Measurements from ENCODE around the gene CENPB. TPM values are rescaled to one million over a fixed set of nuclear protein-coding genes. Genes with fewer than 3 reads are reported as not detected.

Gene CENPB
- total RNA-seq, 1 experiment from 2014 or later = 205 TPM

Other genes with a start within 250 kb of the CENPB start
- not detected in 2 replicates for gene GFRA4, start 123.3 kb downstream of the CENPB start, total RNA-seq (2014; rRNA removed; shearing (Covaris generic))
- gene ADAM33, start 104.7 kb downstream of the CENPB start, total RNA-seq (2014; rRNA removed; shearing (Covaris generic)) = not detected in 2 replicates
- gene SIGLEC1, start 74.1 kb downstream of the CENPB start, total RNA-seq (2014; rRNA removed; shearing (Covaris generic)) = not detected in 2 replicates
- gene HSPA12B, start 54.1 kb downstream of the CENPB start, total RNA-seq (2014; rRNA removed; shearing (Covaris generic)) = not detected in 2 replicates
- 137 TPM in 2 replicates for gene ADISSP, start 19.0 kb downstream of the CENPB start, total RNA-seq (2014; rRNA removed; shearing (Covaris generic))
- gene SPEF1, start 5.3 kb downstream of the CENPB start, total RNA-seq (2014; rRNA removed; shearing (Covaris generic)) = 0.81 and 0.92 TPM in 2 replicates
- gene CDC25B, start 9.6 kb upstream of the CENPB start, total RNA-seq (2014; rRNA removed; shearing (Covaris generic)) = 71.1 and 71.6 TPM in 2 replicates
- gene AP5S1, start 33.8 kb upstream of the CENPB start, total RNA-seq (2014; rRNA removed; shearing (Covaris generic)) = 40.2 and 41.0 TPM in 2 replicates
- gene MAVS, start 60.1 kb upstream of the CENPB start, total RNA-seq (2014; rRNA removed; shearing (Covaris generic)) = 23.8 and 27.3 TPM in 2 replicates
- 34.6 and 39.1 TPM in 2 replicates for gene PANK2, start 102.6 kb upstream of the CENPB start, total RNA-seq (2014; rRNA removed; shearing (Covaris generic))
- gene RNF24, start 228.8 kb upstream of the CENPB start, total RNA-seq (2014; rRNA removed; shearing (Covaris generic)) = 1.4 and 2.3 TPM in 2 replicates